GM19193 (cell line): ENCODE measurements around the gene CD2.

Experiments
- POLR2A ChIP-seq: IDR thresholded peaks from 4 replicates; pipeline ENCODE4 v1.6.1; 2011; ENCODE audit not compliant: insufficient read depth, insufficient read length; ENCODE audit errors: extremely low read depth

The CD2 gene

GRCh38 chr1:116740296-116740695, 13.9 kb upstream of the CD2 start:
- TF ChIP-seq POLR2A: no peak

- TF ChIP-seq POLR2A: no peak
Observed at GRCh38 chr1:116740746-116741145, 13.5 kb upstream of the CD2 start.

GRCh38 chr1:116741836-116742565, 12.2 kb upstream of the CD2 start:
- TF ChIP-seq POLR2A: no peak

- no peak for TF ChIP-seq POLR2A
Observed at GRCh38 chr1:116743535-116743934, 10.7 kb upstream of the CD2 start.

- TF ChIP-seq POLR2A: no peak
Observed at GRCh38 chr1:116748272-116748671, 6.0 kb upstream of the CD2 start.

GRCh38 chr1:116751146-116751545, 3.1 kb upstream of the CD2 start:
- no peak for TF ChIP-seq POLR2A

- TF ChIP-seq POLR2A: no peak
Observed at GRCh38 chr1:116751621-116752020, 2.6 kb upstream of the CD2 start.

GRCh38 chr1:116753312-116753711, 918 bp upstream of the CD2 start:
- no peak for TF ChIP-seq POLR2A

GRCh38 chr1:116755066-116755465, 836 bp downstream of the CD2 start:
- TF ChIP-seq POLR2A: no peak

- no peak for TF ChIP-seq POLR2A
Observed at GRCh38 chr1:116755681-116756080, 1.5 kb downstream of the CD2 start.

- TF ChIP-seq POLR2A: no peak
Observed at GRCh38 chr1:116759636-116760035, 5.4 kb downstream of the CD2 start.

GRCh38 chr1:116760487-116760886, 6.3 kb downstream of the CD2 start:
- no peak for TF ChIP-seq POLR2A

GRCh38 chr1:116760996-116761665, 6.9 kb downstream of the CD2 start:
- no peak for TF ChIP-seq POLR2A

- TF ChIP-seq POLR2A: no peak
Observed at GRCh38 chr1:116762281-116762680, 8.1 kb downstream of the CD2 start.

GRCh38 chr1:116762781-116763115, 8.5 kb downstream of the CD2 start:
- TF ChIP-seq POLR2A: no peak

GRCh38 chr1:116763116-116763786, 9.0 kb downstream of the CD2 start:
- no peak for TF ChIP-seq POLR2A

- no peak for TF ChIP-seq POLR2A
Observed at GRCh38 chr1:116763787-116764465, 9.7 kb downstream of the CD2 start.
